GM23338 (cell line): ENCODE measurements around the gene CMIP. TPM values are rescaled to one million over a fixed set of nuclear protein-coding genes. Genes with fewer than 3 reads are reported as not detected.
A peak's percentile ranks its signal among the peaks of the same experiment; 100 is the strongest.

Experiments
- ATAC-seq: fragments of 200-7000 bp; cut with Tn5 transposase; 3 replicates; pipeline ENCODE4 v1.9.1; 2020
- DNase-seq: peaks from one replicate; pipeline ENCODE4 v3.0.0-alpha.2; 2015; ENCODE audit warnings: low spot score
- H2AFZ ChIP-seq: fragments of 200-600 bp; sonication (generic); 2 replicates; pipeline ENCODE4 v1.8.0; 2016; ENCODE audit warnings: antibody characterized with exemption, mild to moderate bottlenecking, moderate library complexity
- H3F3A ChIP-seq: fragments of 200-600 bp; sonication (generic); replicated peaks from 2 replicates; pipeline ENCODE4 v1.8.0; 2017; ENCODE audit warnings: antibody characterized with exemption, mixed run types, low read depth
- H3K27ac ChIP-seq: fragments of 200-600 bp; sonication (generic); 2 replicates; pipeline ENCODE4 v1.6.1; 2016; ENCODE audit warnings: low read depth
- H3K27me3 ChIP-seq: fragments of 200-600 bp; sonication (generic); 2 replicates; pipeline ENCODE4 v1.8.0; 2016; ENCODE audit warnings: mild to moderate bottlenecking, mixed run types, moderate library complexity; ENCODE audit not compliant: insufficient read depth
- H3K36me3 ChIP-seq: fragments of 200-600 bp; sonication (generic); 2 replicates; pipeline ENCODE4 v1.8.0; 2016; ENCODE audit warnings: mild to moderate bottlenecking; ENCODE audit not compliant: insufficient read depth
- H3K4me1 ChIP-seq: fragments of 200-600 bp; sonication (generic); 2 replicates; pipeline ENCODE4 v1.8.0; 2016; ENCODE audit warnings: mild to moderate bottlenecking, moderate library complexity; ENCODE audit not compliant: insufficient read depth
- H3K4me2 ChIP-seq: fragments of 200-600 bp; sonication (generic); 2 replicates; pipeline ENCODE4 v1.7.1; 2017; ENCODE audit warnings: mixed run types
- H3K4me3 ChIP-seq: fragments of 200-600 bp; sonication (generic); 2 replicates; pipeline ENCODE4 v1.6.1; 2016; ENCODE audit warnings: mixed run types
- H3K79me2 ChIP-seq: fragments of 200-600 bp; sonication (generic); replicated peaks from 2 replicates; pipeline ENCODE4 v1.8.0; 2017; ENCODE audit warnings: mild to moderate bottlenecking; ENCODE audit not compliant: insufficient read depth
- H3K9me2 ChIP-seq: fragments of 200-600 bp; sonication (generic); 2 replicates; pipeline ENCODE4 v1.8.0; 2017; ENCODE audit not compliant: insufficient read depth
- H4K20me1 ChIP-seq: fragments of 200-600 bp; sonication (generic); replicated peaks from 2 replicates; pipeline ENCODE4 v1.8.0; 2017; ENCODE audit warnings: mild to moderate bottlenecking; ENCODE audit not compliant: insufficient read depth
- H3K27ac Mint-ChIP-seq: 2 replicates; pipeline ENCODE4 v1.8.0; 2020; ENCODE audit warnings: inconsistent platforms, mild to moderate bottlenecking, moderate library complexity, mixed read lengths
- H3K27me3 Mint-ChIP-seq: 3 replicates; pipeline ENCODE4 v1.8.0; 2022; ENCODE audit warnings: low read depth, mild to moderate bottlenecking, moderate library complexity, mixed read lengths, inconsistent platforms; ENCODE audit not compliant: insufficient read depth, poor library complexity
- H3K36me3 Mint-ChIP-seq: 3 replicates; pipeline ENCODE4 v1.8.0; 2021; ENCODE audit warnings: low read depth, mild to moderate bottlenecking, inconsistent platforms, moderate library complexity, mixed read lengths
- H3K4me1 Mint-ChIP-seq: 3 replicates; pipeline ENCODE4 v1.8.0; 2020; ENCODE audit warnings: mild to moderate bottlenecking, inconsistent platforms, mixed read lengths
- H3K4me3 Mint-ChIP-seq: 3 replicates; pipeline ENCODE4 v1.8.0; 2021; ENCODE audit warnings: moderate library complexity, mild to moderate bottlenecking, inconsistent platforms, mixed read lengths
- H3K9me3 Mint-ChIP-seq: 3 replicates; pipeline ENCODE4 v1.8.0; 2020; ENCODE audit warnings: moderate library complexity, mild to moderate bottlenecking, inconsistent platforms, mixed read lengths
- CREB1 ChIP-seq: fragments of 250-450 bp; sonication (Bioruptor Pico); IDR thresholded peaks from 2 replicates; pipeline ENCODE4 v1.5.0; 2020; ENCODE audit warnings: low read depth, mild to moderate bottlenecking, moderate library complexity
- EZH2 ChIP-seq: fragments of 200-600 bp; sonication (generic); IDR thresholded peaks from one replicate; pipeline ENCODE4 v1.8.0; 2017; ENCODE audit warnings: antibody characterized with exemption, mild to moderate bottlenecking, low read depth; ENCODE audit not compliant: unreplicated experiment
- NANOG ChIP-seq: IDR thresholded peaks from 2 replicates; pipeline ENCODE4 v1.6.1; 2016; ENCODE audit warnings: antibody characterized with exemption, borderline replicate concordance
- ZNF114 ChIP-seq: fragments of 250-450 bp; sonication (Bioruptor Pico); IDR thresholded peaks from 2 replicates; pipeline ENCODE4 v1.5.0; 2020; ENCODE audit warnings: mild to moderate bottlenecking, moderate library complexity
- polyA plus RNA-seq: library from polyadenylated mRNA; unstranded; fragments of >200 nt; fragmentation: Nextera tagmentation; extraction: Ambion mirVana; gene quantifications from 2 replicates; pipeline ENCODE4 v1.2.1, GENCODE V29; 2016
- total RNA-seq: library from RNA; depleted of rRNA; stranded (reverse); fragments of >200 nt; shearing (Covaris generic); gene quantifications from 2 replicates; pipeline ENCODE4 v1.2.3, GENCODE V29; 2014
- TF ChIP-seq, protein P1 (sequence below): IDR thresholded peaks from 2 replicates; pipeline ENCODE4 v1.6.1; 2016; ENCODE audit warnings: antibody characterized with exemption
- TF ChIP-seq, protein P2 (sequence below): fragments of 250-450 bp; sonication (Bioruptor Pico); IDR thresholded peaks from 2 replicates; pipeline ENCODE4 v1.5.0; 2020; ENCODE audit warnings: mild to moderate bottlenecking, moderate library complexity

Gene CMIP
- total and polyA plus RNA-seq, 2 experiments from 2014 or later: 9.5 to 62.3 TPM

DNA sequence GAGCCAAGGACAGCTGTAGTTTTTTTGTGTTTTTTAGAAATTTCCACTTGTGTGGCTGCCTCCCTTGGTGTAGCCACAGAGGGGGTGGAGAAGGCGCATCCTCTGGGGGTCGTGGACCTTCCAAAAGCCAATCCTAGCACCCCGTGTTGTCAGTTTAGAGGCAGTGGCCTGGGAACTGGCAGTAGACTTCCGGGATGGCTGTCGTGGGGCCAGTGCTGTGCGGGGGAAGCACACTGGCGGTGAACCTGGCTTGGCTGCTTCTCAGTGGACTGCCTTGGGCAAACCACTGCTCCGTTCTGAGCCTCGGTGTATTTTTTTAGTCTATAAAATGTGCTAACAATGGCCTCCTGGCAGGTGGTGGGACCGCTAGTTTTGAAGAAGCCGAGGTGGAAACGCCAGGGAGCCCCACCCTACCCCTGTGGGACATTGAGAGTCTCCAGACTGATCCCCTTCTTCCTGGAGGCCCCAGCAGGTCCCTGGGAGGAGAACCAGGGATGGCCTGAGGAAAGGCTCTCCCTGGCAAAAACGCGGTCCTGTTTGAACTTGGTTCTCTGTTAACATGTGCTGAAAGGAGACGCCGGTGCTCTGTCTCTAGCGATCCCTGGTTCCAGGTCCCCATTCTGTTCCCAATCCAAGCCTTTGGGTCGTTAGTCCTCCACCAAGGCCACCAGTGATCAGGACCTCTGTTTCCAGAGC is 125.7 kb downstream of the CMIP start:
- ATAC-seq: peak; percentile 14; the same call in 1 of the 3 replicates
- 0 out of 2 replicates have a peak overlapping the region, but pooled peaks have one; percentile 9 for H3K27ac ChIP-seq
- Mint-ChIP-seq H3K9me3 (no peaks in the 10 kb centered on the region), H3K4me1 (peaks cover 33% of the 10 kb centered on the region), H3K27me3 (peaks cover 17% of the 10 kb centered on the region), H3K27ac (0 out of 2 replicates have a peak overlapping the region, but pooled peaks have one; percentile 23), H3K4me3 (no peak overlapping the region), H3K36me3 (no peaks in the 10 kb centered on the region; the same call in 2 of the 3 replicates)
- H3K4me2 ChIP-seq: no peak overlapping the region
- TF ChIP-seq CREB1 (CRISPR knock-in tag): no peak
- TF ChIP-seq EZH2: no peak
- TF ChIP-seq ZNF114 (CRISPR knock-in tag): no peak
- TF ChIP-seq, protein P1, sequence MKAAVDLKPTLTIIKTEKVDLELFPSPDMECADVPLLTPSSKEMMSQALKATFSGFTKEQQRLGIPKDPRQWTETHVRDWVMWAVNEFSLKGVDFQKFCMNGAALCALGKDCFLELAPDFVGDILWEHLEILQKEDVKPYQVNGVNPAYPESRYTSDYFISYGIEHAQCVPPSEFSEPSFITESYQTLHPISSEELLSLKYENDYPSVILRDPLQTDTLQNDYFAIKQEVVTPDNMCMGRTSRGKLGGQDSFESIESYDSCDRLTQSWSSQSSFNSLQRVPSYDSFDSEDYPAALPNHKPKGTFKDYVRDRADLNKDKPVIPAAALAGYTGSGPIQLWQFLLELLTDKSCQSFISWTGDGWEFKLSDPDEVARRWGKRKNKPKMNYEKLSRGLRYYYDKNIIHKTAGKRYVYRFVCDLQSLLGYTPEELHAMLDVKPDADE: no peak
- H3K27me3 ChIP-seq: no peaks in the 10 kb centered on the region
- H3K9me2 ChIP-seq: no peaks in the 10 kb centered on the region
- no peak overlapping the region for H3K4me3 ChIP-seq
- peaks cover 44% of the 10 kb centered on the region for H4K20me1 ChIP-seq
- H3K79me2 ChIP-seq: peaks cover 86% of the 10 kb centered on the region
- no peaks in the 10 kb centered on the region for H3K36me3 ChIP-seq
- H3K4me1 ChIP-seq: no peaks in the 10 kb centered on the region; the same call in 1 of the 2 replicates
- no peaks in the 10 kb centered on the region for H3F3A ChIP-seq
- no peak overlapping the region for H2AFZ ChIP-seq
- DNase-seq: no peak

DNA sequence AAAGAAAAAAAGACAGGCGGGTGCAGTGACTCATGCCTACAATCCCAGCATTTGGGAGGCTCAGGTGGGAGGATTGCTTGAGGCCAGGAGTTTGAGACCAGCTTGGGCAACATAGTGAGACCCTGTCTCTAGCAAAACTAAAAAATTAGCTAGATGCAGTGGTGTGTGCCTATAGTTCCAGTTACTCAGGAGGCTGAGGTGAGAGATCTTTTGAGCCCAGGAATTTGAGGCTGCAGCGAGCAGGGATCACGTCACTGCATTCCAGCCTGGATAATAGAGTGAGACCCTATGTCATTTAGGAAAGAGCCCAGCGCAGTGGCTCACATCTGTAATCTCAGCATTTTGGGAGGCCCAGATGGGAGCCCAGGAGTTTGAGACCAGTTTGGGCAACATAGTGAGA is 126.6 kb downstream of the CMIP start:
- Histone ChIP-seq H3K4me3 (no peak overlapping the region), H3K4me1 (no peaks in the 10 kb centered on the region; the same call in 1 of the 2 replicates), H4K20me1 (peaks cover 49% of the 10 kb centered on the region), H3K36me3 (no peaks in the 10 kb centered on the region), H3K27ac (no peak overlapping the region), H3K9me2 (no peaks in the 10 kb centered on the region), H3K4me2 (no peak overlapping the region), H3K27me3 (no peaks in the 10 kb centered on the region), H3F3A (no peaks in the 10 kb centered on the region), H3K79me2 (peaks cover 83% of the 10 kb centered on the region), H2AFZ (no peak overlapping the region)
- DNase-seq: no peak
- H3K4me1 Mint-ChIP-seq: peaks cover 33% of the 10 kb centered on the region
- no peak for ATAC-seq
- H3K9me3 Mint-ChIP-seq: no peaks in the 10 kb centered on the region
- no peaks in the 10 kb centered on the region; the same call in 2 of the 3 replicates for H3K36me3 Mint-ChIP-seq
- no peak overlapping the region for H3K27ac Mint-ChIP-seq
- TF ChIP-seq, protein P2, sequence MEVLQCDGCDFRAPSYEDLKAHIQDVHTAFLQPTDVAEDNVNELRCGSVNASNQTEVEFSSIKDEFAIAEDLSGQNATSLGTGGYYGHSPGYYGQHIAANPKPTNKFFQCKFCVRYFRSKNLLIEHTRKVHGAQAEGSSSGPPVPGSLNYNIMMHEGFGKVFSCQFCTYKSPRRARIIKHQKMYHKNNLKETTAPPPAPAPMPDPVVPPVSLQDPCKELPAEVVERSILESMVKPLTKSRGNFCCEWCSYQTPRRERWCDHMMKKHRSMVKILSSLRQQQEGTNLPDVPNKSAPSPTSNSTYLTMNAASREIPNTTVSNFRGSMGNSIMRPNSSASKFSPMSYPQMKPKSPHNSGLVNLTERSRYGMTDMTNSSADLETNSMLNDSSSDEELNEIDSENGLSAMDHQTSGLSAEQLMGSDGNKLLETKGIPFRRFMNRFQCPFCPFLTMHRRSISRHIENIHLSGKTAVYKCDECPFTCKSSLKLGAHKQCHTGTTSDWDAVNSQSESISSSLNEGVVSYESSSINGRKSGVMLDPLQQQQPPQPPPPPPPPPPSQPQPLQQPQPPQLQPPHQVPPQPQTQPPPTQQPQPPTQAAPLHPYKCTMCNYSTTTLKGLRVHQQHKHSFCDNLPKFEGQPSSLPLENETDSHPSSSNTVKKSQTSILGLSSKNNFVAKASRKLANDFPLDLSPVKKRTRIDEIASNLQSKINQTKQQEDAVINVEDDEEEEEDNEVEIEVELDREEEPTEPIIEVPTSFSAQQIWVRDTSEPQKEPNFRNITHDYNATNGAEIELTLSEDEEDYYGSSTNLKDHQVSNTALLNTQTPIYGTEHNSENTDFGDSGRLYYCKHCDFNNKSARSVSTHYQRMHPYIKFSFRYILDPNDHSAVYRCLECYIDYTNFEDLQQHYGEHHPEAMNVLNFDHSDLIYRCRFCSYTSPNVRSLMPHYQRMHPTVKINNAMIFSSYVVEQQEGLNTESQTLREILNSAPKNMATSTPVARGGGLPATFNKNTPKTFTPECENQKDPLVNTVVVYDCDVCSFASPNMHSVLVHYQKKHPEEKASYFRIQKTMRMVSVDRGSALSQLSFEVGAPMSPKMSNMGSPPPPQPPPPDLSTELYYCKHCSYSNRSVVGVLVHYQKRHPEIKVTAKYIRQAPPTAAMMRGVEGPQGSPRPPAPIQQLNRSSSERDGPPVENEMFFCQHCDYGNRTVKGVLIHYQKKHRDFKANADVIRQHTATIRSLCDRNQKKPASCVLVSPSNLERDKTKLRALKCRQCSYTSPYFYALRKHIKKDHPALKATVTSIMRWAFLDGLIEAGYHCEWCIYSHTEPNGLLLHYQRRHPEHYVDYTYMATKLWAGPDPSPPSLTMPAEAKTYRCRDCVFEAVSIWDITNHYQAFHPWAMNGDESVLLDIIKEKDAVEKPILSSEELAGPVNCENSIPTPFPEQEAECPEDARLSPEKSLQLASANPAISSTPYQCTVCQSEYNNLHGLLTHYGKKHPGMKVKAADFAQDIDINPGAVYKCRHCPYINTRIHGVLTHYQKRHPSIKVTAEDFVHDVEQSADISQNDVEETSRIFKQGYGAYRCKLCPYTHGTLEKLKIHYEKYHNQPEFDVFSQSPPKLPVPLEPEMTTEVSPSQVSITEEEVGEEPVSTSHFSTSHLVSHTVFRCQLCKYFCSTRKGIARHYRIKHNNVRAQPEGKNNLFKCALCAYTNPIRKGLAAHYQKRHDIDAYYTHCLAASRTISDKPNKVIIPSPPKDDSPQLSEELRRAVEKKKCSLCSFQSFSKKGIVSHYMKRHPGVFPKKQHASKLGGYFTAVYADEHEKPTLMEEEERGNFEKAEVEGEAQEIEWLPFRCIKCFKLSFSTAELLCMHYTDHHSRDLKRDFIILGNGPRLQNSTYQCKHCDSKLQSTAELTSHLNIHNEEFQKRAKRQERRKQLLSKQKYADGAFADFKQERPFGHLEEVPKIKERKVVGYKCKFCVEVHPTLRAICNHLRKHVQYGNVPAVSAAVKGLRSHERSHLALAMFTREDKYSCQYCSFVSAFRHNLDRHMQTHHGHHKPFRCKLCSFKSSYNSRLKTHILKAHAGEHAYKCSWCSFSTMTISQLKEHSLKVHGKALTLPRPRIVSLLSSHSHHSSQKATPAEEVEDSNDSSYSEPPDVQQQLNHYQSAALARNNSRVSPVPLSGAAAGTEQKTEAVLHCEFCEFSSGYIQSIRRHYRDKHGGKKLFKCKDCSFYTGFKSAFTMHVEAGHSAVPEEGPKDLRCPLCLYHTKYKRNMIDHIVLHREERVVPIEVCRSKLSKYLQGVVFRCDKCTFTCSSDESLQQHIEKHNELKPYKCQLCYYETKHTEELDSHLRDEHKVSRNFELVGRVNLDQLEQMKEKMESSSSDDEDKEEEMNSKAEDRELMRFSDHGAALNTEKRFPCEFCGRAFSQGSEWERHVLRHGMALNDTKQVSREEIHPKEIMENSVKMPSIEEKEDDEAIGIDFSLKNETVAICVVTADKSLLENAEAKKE: no peak
- TF ChIP-seq NANOG: no peak
- H3K27me3 Mint-ChIP-seq: peaks cover 18% of the 10 kb centered on the region
- H3K4me3 Mint-ChIP-seq: no peak overlapping the region
